ENCODE measurements around the gene HOXD1. TPM values are rescaled to one million over a fixed set of nuclear protein-coding genes. Genes with fewer than 3 reads are reported as not detected.

HOXD1 gene
- total RNA-seq, 1 donor from 2014 or later: not detected

DNA sequence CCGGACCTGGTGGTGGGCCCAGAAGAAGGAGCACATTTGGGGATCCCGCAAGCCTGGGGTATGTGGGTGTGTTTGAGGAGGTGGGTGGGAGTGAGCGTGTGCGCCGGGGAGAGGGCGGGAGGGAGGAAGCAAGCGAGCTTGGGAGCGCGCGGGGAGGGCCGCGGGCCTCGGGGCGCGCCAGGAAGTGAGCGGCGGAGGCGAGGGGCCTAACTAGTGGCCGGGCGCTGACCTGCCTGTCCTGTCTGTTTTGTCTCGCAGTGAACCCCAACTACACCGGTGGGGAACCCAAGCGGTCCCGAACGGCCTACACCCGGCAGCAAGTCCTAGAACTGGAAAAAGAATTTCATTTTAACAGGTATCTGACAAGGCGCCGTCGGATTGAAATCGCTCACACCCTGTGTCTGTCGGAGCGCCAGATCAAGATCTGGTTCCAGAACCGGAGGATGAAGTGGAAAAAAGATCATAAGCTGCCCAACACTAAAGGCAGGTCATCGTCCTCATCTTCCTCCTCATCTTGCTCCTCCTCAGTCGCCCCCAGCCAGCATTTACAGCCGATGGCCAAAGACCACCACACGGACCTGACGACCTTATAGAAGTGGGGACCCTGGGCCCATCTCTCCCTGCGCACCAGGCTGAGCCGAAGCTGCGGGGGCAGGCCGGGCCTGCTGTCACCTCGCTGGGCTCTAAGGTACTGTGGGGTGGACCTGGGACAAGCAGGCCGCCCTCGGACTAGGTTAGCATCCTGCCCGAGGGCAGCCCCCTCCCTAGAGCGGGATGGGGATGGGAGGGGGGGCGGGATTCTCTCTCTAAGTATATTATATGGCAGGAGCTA, 35.9 kb upstream of the HOXD1 start:
- intact Hi-C loops (cut with micrococcal nuclease): loop anchor here (10.0 kb wide), 1 partner anchor 1818 kb away; the partner anchor contains the start of gene SP9

DNA sequence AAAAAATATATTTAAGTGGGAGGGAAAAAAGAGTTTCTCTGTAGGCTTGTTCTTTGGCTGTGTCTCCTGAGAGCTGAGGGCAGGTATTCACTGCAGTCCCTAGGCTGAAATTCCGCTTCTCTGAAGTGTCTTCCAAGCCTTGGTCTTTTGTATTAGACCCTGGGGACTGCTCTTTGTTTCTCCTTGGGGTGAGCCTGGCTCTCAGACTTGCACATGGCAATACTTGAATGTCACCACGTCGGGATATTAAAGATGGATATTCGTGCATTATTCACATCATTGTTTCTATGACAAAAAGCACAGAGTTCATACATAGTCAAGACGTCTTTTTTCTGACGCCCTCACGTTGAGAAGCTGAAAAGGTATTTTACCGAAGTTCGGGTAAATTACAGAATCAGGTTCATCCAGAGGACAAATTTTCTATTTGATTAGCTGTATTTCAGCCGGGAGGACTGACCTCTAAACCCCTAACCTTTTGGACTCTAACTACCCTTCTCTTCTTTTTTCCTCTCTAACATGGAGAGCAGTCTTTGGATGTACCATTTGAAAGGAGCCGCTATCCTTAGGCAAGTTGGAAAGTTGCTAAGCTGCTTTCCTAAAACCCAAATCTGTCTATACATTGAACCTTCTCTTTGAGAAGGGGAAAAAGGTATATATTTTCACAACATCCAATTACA, 33.8 kb upstream of the HOXD1 start:
- intact Hi-C loops (cut with micrococcal nuclease): loop anchor here (2.0 to 10.0 kb wide), 2 partner anchors 22 to 1820 kb away; partner anchors contain the start of gene SP9

- intact Hi-C loops (cut with micrococcal nuclease): loop anchor here (2.0 to 10.0 kb wide), 5 partner anchors 15 to 1821 kb away; partner anchors contain the start of gene SP9
Observed at GRCh38 chr2:176155356-176156044, 33.0 kb upstream of the HOXD1 start.

DNA sequence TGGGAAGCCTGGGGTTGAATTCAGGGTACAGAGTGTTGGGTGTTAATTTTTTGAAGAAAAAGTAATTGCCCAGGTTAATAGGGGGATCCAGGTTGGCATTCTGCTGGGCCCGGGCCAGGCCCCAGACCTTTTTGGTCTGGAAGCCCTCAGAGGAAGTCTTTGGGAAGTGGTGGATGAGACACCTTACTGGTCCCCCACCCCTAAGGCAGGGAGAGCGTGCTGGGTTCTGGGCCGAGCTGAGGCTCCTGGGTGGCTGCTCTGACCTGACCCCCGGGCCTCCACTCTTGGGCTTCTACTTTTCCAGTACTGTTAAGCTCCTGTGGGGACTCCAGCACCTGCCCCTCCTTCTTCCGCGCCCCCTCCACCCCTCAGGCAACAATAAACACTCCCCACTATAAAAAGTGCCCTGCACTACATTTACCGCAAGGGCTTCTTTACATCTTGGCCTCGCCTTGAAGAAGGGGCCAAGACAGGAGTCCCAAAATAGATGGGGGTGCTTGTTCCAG, 32.1 kb upstream of the HOXD1 start:
- intact Hi-C loops (cut with micrococcal nuclease): loop anchor here (2.0 to 10.0 kb wide), 4 partner anchors 16 to 1822 kb away; partner anchors contain the start of gene SP9

- intact Hi-C loops (cut with micrococcal nuclease): loop anchor here (2.0 to 10.0 kb wide), 4 partner anchors 16 to 1822 kb away; partner anchors contain the start of gene SP9
Observed at GRCh38 chr2:176156807-176157498, 31.5 kb upstream of the HOXD1 start, which contains the start of gene HOXD3. TSS of gene HOXD3 (plus strand) at chr2:176157307. CDS start at chr2:176169115, 11,808 bp downstream.

DNA sequence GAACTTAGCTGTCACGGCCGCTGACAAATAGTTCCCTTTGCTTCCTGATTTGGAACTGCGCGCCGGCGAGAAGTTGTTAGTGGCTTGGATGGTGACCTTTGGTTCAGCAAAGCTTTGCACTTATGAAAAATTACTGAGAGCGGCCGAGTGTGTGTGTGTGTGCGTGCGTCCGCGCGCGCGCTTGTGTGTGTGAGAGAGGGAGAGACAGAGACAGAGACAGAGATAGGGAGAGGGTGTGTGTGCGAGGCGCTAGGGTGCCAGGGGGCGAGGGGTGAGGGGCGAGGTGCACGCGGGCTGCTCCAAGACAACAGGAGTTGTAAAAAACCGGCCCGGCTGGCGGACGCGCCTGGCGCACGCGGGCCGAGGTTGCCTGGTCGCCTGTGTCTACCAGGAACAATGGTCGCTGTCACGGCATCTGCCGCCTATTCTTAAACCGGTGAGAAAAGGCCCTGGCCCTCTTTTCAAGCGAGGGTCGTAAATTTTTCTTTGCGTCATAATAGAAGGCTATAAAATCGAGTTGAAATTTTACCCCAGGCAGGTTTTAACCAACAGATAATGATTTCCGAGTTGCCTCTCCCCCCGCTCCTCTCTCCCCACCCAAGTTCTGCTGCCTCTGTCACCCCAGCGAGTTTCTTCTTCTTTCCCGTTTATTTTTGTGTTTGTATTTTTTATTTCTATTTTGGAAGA, 30.8 kb upstream of the HOXD1 start:
- intact Hi-C loops (cut with micrococcal nuclease): loop anchor here (2.0 to 10.0 kb wide), 4 partner anchors 15 to 1823 kb away; partner anchors contain the start of gene SP9

DNA sequence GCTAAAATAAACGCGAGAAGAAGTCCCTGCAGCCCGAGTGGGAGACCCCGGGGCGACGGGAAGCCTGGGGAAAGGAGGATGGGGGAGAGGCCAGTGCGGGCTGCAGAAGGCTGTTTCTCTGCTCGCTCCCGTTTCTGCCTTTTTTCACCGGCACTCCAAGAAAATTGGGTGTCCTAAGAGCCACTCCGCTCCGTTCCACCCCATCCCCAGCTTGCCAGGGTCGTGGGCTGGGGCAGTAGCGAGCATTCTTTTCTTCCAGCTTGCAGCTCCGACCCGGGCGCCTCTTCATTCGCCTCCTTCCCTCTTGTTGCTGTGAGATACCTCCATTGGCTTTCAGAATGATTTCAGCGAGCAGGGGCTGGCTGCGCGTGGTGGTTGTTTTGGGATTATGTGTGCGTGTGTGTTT, 30.3 kb upstream of the HOXD1 start:
- intact Hi-C loops (cut with micrococcal nuclease): loop anchor here (10.0 kb wide), 1 partner anchor 1823 kb away; the partner anchor contains the start of gene SP9

- intact Hi-C loops (cut with micrococcal nuclease): loop anchor here (10.0 kb wide), 1 partner anchor 1824 kb away; the partner anchor contains the start of gene SP9
Observed at GRCh38 chr2:176158855-176159662, 29.4 kb upstream of the HOXD1 start.

GRCh38 chr2:176159663-176160250, 28.7 kb upstream of the HOXD1 start:
- intact Hi-C loops (cut with micrococcal nuclease): loop anchor here (10.0 kb wide), 1 partner anchor 1825 kb away; the partner anchor contains the start of gene SP9

DNA sequence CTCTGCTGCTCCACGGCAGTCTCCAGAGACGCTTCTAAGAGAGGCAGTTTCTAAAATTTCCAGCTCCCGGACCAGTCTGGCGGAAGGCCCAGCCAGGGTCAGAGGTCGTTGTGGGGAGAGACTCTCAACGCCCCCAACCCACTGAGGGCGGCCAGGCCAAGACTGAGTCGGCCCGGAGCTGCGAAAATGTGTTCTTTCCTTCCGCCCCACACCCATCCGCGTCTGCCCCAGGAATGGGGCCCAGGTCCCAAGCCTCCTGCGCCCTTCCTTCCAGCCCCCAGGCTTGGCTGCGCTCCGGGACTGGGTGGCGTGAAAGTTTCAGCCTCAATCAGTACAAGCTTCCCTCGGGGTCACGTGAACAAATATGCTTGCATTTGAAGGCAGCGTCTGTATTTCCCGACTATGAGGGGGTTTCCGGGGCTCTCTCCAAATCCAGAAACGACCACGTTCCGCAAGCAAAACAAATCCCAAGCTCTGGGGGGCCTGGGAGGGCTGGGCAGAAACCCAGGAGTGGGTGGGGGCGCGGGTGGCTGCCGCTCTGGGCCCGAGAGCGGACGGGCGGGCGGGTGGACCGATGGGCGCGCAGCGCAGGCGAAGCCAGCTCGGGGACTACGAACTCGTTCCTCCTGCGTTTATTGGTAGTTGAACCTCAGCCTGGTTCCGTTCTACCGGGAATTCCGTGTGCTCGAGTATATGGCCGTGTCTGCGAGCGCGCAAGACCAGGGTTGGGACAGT, 28.1 kb upstream of the HOXD1 start:
- intact Hi-C loops (cut with micrococcal nuclease): no loop called here

GRCh38 chr2:176160986-176161824, 27.3 kb upstream of the HOXD1 start:
- intact Hi-C loops (cut with micrococcal nuclease): loop anchor here (1.0 kb wide), 1 partner anchor 52 kb away; no protein-coding TSS in a partner anchor

- intact Hi-C loops (cut with micrococcal nuclease): loop anchor here (1.0 to 2.0 kb wide), 3 partner anchors 10 to 79 kb away; partner anchors contain the start of gene EVX2
Observed at GRCh38 chr2:176161825-176162626, 26.4 kb upstream of the HOXD1 start.

DNA sequence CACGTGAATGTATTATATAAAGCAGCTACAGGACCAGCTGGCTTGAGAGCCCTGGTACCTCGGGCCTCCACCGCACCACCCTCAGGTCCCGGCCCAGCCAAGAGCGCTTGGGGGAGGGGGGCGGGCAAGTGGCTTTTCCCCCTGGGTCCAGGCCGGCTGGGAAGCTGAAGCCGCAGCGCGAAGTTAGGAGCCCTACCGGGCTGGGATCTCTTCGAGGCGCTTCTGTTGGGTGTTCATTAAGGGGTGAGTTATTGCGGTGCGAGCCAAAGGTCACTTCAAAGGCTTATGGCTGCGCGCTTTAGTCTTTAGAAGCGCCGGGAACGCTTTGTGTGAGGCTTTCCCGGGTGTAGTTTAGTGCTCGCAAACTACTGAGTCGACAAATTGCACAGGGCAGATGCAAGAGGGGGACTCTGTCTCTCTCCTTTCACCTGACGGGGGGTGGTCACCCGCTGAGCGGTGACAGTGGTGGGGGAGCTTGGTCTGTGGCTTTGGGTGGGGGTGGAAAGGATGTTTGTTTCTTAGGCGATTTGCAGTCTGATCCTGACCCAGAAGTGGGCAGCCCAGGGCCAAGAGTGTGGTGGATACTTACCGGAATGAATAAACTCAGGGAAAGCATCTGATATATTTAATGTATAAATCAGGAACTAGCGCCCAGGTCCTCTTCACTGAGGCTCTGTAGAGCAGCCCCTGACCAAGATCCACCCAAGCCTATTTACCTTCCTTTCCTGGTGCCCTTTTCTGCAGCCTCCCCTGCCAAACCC, 25.4 kb upstream of the HOXD1 start:
- intact Hi-C loops (cut with micrococcal nuclease): loop anchor here (1.0 to 2.0 kb wide), 2 partner anchors 9 to 80 kb away; partner anchors contain the start of gene EVX2

DNA sequence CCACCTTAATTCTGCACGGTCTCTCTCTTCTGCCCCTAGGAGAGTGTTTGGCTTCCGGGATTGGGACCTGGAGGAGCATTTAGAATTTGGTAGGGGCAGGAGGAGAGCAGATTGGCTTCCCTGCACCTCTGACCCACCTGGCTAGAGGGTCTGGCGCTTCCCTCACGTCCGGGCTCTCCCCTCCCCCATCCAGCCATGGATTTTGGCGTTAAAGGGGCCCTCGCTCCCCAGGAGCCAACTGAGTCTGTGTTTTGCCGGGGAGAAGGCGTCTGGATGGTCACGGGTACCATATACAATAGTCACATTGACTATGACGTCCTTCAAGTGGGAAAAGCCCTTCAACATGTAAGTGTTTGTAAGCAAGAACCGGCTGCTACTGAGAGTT, 24.8 kb upstream of the HOXD1 start:
- intact Hi-C loops (cut with micrococcal nuclease): loop anchor here (2.0 kb wide), 1 partner anchor 81 kb away; the partner anchor contains the start of gene EVX2

DNA sequence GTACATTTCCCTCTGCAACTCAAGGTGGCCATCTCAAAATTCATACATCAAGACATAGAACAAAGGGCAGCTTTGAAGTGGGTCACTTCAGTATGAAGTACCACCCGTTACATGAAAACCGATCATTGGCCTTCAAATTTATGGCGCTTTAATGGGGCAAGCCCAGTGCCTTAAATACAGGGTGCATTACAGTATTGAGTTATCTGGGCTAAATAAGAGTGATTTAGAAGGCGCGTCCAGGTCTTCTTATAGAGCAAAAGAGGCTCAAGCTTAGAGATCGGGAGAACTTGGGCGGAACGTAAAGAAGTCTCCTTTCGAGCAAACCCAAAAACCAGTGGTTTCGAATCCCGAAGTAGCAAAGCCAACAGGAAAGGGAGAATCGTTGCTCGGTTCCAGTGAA, 24.3 kb upstream of the HOXD1 start:
- intact Hi-C loops (cut with micrococcal nuclease): no loop called here
